Activated CD4-positive, CD25-positive, alpha-beta regulatory T cell treated with anti-CD3 and anti-CD28 coated beads, Interleukin-2, amount 50 U/mL, for 16 hours (primary cell): Measurements from ENCODE around the gene NEK7.
"Not testable (repeated sequence)": the region's sequence is repeated elsewhere in the genome, so short reads cannot be mapped to it uniquely, and the experiment has no call there.

ENCODE experiments used
- DNase-seq: peaks from one replicate; pipeline ENCODE4 v3.0.0-alpha.2; 2020; ENCODE audit warnings: low read depth, low spot score

NEK7 gene

GRCh38 chr1:198205016-198205684 is 48.4 kb downstream of the NEK7 start:
- DNase-seq: no peak

- no peak for DNase-seq
Observed at GRCh38 chr1:198206292-198206691, 49.5 kb downstream of the NEK7 start.

GRCh38 chr1:198211696-198212095 is 54.9 kb downstream of the NEK7 start:
- no peak for DNase-seq

- DNase-seq: no peak
Observed at GRCh38 chr1:198212126-198212525, 55.3 kb downstream of the NEK7 start.

- no peak for DNase-seq
Observed at GRCh38 chr1:198212675-198213074, 55.9 kb downstream of the NEK7 start.

- no peak for DNase-seq
Observed at GRCh38 chr1:198214924-198215323, 58.1 kb downstream of the NEK7 start.

GRCh38 chr1:198220428-198220827 is 63.6 kb downstream of the NEK7 start:
- DNase-seq: no peak

- DNase-seq: not testable (repeated sequence)
Observed at GRCh38 chr1:198227010-198227409, 70.2 kb downstream of the NEK7 start.

- not testable (repeated sequence) for DNase-seq
Observed at GRCh38 chr1:198227454-198227853, 70.7 kb downstream of the NEK7 start.

GRCh38 chr1:198228925-198229324 is 72.1 kb downstream of the NEK7 start:
- no peak for DNase-seq

GRCh38 chr1:198231779-198232178 is 75.0 kb downstream of the NEK7 start:
- no peak for DNase-seq

- DNase-seq: no peak
Observed at GRCh38 chr1:198232378-198232777, 75.6 kb downstream of the NEK7 start.

GRCh38 chr1:198232940-198233675 is 76.3 kb downstream of the NEK7 start:
- DNase-seq: no peak

GRCh38 chr1:198234520-198235251 is 77.9 kb downstream of the NEK7 start:
- DNase-seq: no peak

- DNase-seq: no peak
Observed at GRCh38 chr1:198238121-198238520, 81.3 kb downstream of the NEK7 start.

- no peak for DNase-seq
Observed at GRCh38 chr1:198241553-198241952, 84.8 kb downstream of the NEK7 start.

- DNase-seq: no peak
Observed at GRCh38 chr1:198244772-198245171, 88.0 kb downstream of the NEK7 start.

GRCh38 chr1:198245379-198245778 is 88.6 kb downstream of the NEK7 start:
- no peak for DNase-seq

GRCh38 chr1:198246337-198246736 is 89.5 kb downstream of the NEK7 start:
- DNase-seq: no peak

- DNase-seq: no peak
Observed at GRCh38 chr1:198253259-198253658, 96.5 kb downstream of the NEK7 start.

GRCh38 chr1:198253668-198254067 is 96.9 kb downstream of the NEK7 start:
- no peak for DNase-seq

- no peak for DNase-seq
Observed at GRCh38 chr1:198254521-198254920, 97.7 kb downstream of the NEK7 start.

- DNase-seq: no peak
Observed at GRCh38 chr1:198254948-198255347, 98.2 kb downstream of the NEK7 start.
